ENCODE measurements around the gene POU2F3.

The POU2F3 gene

GRCh38 chr11:120239713-120240640 is at the start of gene POU2F3:
Gene POU2F3 (plus strand): TSS chr11:120240140. CDS start chr11:120240344, 204 bp downstream.
- DNase-seq (ENCODE audit: low read depth), result no peak

- no peak for DNase-seq (ENCODE audit: low read depth)
Measured at GRCh38 chr11:120191058-120191457, 48.9 kb upstream of the POU2F3 start.

GRCh38 chr11:120192831-120193625 is 46.9 kb upstream of the POU2F3 start:
- no peak for DNase-seq (ENCODE audit: low read depth)

GRCh38 chr11:120194166-120194565 is 45.8 kb upstream of the POU2F3 start:
- DNase-seq (ENCODE audit: low read depth), result no peak

GRCh38 chr11:120195601-120196320 is 44.2 kb upstream of the POU2F3 start:
- DNase-seq (ENCODE audit: low read depth), result no peak

- no peak for DNase-seq (ENCODE audit: low read depth)
Measured at GRCh38 chr11:120196826-120197225, 43.1 kb upstream of the POU2F3 start.

- DNase-seq (ENCODE audit: low read depth), result no peak
Measured at GRCh38 chr11:120197251-120197891, 42.6 kb upstream of the POU2F3 start.

GRCh38 chr11:120197977-120198376 is 42.0 kb upstream of the POU2F3 start:
- DNase-seq (ENCODE audit: low read depth), result no peak

GRCh38 chr11:120198403-120198786 is 41.5 kb upstream of the POU2F3 start:
- DNase-seq (ENCODE audit: low read depth), result no peak

- DNase-seq (ENCODE audit: low read depth), result no peak
Measured at GRCh38 chr11:120198787-120199469, 41.0 kb upstream of the POU2F3 start.

- DNase-seq (ENCODE audit: low read depth), result no peak
Measured at GRCh38 chr11:120199613-120200012, 40.3 kb upstream of the POU2F3 start.

GRCh38 chr11:120200677-120201076 is 39.3 kb upstream of the POU2F3 start:
- no peak for DNase-seq (ENCODE audit: low read depth)

GRCh38 chr11:120201653-120202052 is 38.3 kb upstream of the POU2F3 start:
- no peak for DNase-seq (ENCODE audit: low read depth)

- no peak for DNase-seq (ENCODE audit: low read depth)
Measured at GRCh38 chr11:120203626-120204025, 36.3 kb upstream of the POU2F3 start.

GRCh38 chr11:120205596-120206161 is 34.3 kb upstream of the POU2F3 start:
- peak; percentile 72 for DNase-seq (ENCODE audit: low read depth)

GRCh38 chr11:120207512-120207911 is 32.4 kb upstream of the POU2F3 start:
- DNase-seq (ENCODE audit: low read depth), result no peak

- DNase-seq (ENCODE audit: low read depth), result peak; percentile 31
Measured at GRCh38 chr11:120208001-120208441, 31.9 kb upstream of the POU2F3 start.

- DNase-seq (ENCODE audit: low read depth), result peak; percentile 74
Measured at GRCh38 chr11:120208777-120209176, 31.2 kb upstream of the POU2F3 start.

- DNase-seq (ENCODE audit: low read depth), result peak; percentile 21
Measured at GRCh38 chr11:120209746-120210625, 30.0 kb upstream of the POU2F3 start.

Measured in iris pigment epithelial cell (primary cell).